SK-N-SH (cell line): ENCODE measurements around the gene DUSP16.

Experiments
- FOXJ3 ChIP-seq: sonication (generic); formaldehyde crosslinking; IDR thresholded peaks from 2 replicates; pipeline ENCODE4 v1.5.1; 2020; ENCODE audit warnings: mild to moderate bottlenecking, missing genetic modification reagents
- MXI1 ChIP-seq: IDR thresholded peaks from 2 replicates; pipeline ENCODE4 v1.6.1; 2012; ENCODE audit warnings: mild to moderate bottlenecking, low read depth, low read length, improper control_type of control experiment
- POLR2AphosphoS5 ChIP-seq: IDR thresholded peaks from 2 replicates; pipeline ENCODE4 v1.6.1; 2012; ENCODE audit warnings: low read depth, low read length
- RAD21 ChIP-seq: IDR thresholded peaks from 2 replicates; pipeline ENCODE4 v1.6.1; 2012; ENCODE audit warnings: mild to moderate bottlenecking, low read length
- RFX5 ChIP-seq: IDR thresholded peaks from 2 replicates; pipeline ENCODE4 v1.6.1; 2012; ENCODE audit warnings: mild to moderate bottlenecking, improper control_type of control experiment, low read length
- TAF1 ChIP-seq: IDR thresholded peaks from 2 replicates; pipeline ENCODE4 v1.6.1; 2012; ENCODE audit warnings: low read depth, mild to moderate bottlenecking, low read length, moderate library complexity, borderline replicate concordance
- YY1 ChIP-seq: IDR thresholded peaks from 2 replicates; pipeline ENCODE4 v1.4.0; 2012; ENCODE audit warnings: low read depth, mild to moderate bottlenecking
- TF ChIP-seq, protein P1 (sequence below): fragments of 200-600 bp; sonication (generic); IDR thresholded peaks from 2 replicates; pipeline ENCODE4 v1.6.1; 2017; ENCODE audit warnings: antibody characterized with exemption, mild to moderate bottlenecking, moderate library complexity
- TF ChIP-seq, protein P2 (sequence below): IDR thresholded peaks from 2 replicates; pipeline ENCODE4 v1.6.1; 2012; ENCODE audit warnings: mild to moderate bottlenecking, low read depth, low read length, moderate library complexity
- TF ChIP-seq, protein P3 (sequence below): fragments of 150-350 bp; IDR thresholded peaks from 2 replicates; pipeline ENCODE4 v1.6.1; 2017; ENCODE audit warnings: antibody characterized with exemption, low read length, low read depth, borderline replicate concordance
- TF ChIP-seq, protein P4 (sequence below): IDR thresholded peaks from 2 replicates; pipeline ENCODE4 v1.4.0; 2012; ENCODE audit warnings: low read depth
- TF ChIP-seq, protein P5 (sequence below): IDR thresholded peaks from 2 replicates; pipeline ENCODE4 v1.4.0; 2012; ENCODE audit warnings: low read depth, borderline replicate concordance

DNA sequence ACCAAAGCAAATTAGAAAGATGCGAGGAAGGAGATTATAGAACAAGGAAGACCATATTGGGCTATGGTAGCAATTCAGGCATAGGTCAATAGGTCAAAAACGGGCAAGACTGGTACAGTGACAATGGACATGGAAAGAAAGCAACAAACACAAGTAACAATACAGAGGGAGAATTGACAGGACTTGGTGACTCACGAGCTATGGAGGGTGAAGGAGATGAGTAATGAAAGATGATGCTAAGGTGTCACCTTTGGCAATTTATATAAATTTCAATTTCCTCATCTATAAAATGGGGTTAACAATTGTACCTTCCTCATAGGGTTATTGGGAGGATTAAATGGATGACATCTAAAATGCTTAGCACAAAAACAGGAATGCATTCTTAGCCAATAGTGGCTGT is 15.1 kb upstream of the DUSP16 start:
- TF ChIP-seq, protein P1, sequence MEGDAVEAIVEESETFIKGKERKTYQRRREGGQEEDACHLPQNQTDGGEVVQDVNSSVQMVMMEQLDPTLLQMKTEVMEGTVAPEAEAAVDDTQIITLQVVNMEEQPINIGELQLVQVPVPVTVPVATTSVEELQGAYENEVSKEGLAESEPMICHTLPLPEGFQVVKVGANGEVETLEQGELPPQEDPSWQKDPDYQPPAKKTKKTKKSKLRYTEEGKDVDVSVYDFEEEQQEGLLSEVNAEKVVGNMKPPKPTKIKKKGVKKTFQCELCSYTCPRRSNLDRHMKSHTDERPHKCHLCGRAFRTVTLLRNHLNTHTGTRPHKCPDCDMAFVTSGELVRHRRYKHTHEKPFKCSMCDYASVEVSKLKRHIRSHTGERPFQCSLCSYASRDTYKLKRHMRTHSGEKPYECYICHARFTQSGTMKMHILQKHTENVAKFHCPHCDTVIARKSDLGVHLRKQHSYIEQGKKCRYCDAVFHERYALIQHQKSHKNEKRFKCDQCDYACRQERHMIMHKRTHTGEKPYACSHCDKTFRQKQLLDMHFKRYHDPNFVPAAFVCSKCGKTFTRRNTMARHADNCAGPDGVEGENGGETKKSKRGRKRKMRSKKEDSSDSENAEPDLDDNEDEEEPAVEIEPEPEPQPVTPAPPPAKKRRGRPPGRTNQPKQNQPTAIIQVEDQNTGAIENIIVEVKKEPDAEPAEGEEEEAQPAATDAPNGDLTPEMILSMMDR: no peak
- no peak for TF ChIP-seq FOXJ3 (CRISPR knock-in tag)
- TF ChIP-seq, protein P2, sequence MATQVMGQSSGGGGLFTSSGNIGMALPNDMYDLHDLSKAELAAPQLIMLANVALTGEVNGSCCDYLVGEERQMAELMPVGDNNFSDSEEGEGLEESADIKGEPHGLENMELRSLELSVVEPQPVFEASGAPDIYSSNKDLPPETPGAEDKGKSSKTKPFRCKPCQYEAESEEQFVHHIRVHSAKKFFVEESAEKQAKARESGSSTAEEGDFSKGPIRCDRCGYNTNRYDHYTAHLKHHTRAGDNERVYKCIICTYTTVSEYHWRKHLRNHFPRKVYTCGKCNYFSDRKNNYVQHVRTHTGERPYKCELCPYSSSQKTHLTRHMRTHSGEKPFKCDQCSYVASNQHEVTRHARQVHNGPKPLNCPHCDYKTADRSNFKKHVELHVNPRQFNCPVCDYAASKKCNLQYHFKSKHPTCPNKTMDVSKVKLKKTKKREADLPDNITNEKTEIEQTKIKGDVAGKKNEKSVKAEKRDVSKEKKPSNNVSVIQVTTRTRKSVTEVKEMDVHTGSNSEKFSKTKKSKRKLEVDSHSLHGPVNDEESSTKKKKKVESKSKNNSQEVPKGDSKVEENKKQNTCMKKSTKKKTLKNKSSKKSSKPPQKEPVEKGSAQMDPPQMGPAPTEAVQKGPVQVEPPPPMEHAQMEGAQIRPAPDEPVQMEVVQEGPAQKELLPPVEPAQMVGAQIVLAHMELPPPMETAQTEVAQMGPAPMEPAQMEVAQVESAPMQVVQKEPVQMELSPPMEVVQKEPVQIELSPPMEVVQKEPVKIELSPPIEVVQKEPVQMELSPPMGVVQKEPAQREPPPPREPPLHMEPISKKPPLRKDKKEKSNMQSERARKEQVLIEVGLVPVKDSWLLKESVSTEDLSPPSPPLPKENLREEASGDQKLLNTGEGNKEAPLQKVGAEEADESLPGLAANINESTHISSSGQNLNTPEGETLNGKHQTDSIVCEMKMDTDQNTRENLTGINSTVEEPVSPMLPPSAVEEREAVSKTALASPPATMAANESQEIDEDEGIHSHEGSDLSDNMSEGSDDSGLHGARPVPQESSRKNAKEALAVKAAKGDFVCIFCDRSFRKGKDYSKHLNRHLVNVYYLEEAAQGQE: no peak
- TF ChIP-seq, protein P3, sequence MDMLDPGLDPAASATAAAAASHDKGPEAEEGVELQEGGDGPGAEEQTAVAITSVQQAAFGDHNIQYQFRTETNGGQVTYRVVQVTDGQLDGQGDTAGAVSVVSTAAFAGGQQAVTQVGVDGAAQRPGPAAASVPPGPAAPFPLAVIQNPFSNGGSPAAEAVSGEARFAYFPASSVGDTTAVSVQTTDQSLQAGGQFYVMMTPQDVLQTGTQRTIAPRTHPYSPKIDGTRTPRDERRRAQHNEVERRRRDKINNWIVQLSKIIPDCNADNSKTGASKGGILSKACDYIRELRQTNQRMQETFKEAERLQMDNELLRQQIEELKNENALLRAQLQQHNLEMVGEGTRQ: no peak
- TF ChIP-seq, protein P4, sequence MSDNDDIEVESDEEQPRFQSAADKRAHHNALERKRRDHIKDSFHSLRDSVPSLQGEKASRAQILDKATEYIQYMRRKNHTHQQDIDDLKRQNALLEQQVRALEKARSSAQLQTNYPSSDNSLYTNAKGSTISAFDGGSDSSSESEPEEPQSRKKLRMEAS: no peak
- no peak for TF ChIP-seq TAF1
- no peak for TF ChIP-seq MXI1
- TF ChIP-seq, protein P5, sequence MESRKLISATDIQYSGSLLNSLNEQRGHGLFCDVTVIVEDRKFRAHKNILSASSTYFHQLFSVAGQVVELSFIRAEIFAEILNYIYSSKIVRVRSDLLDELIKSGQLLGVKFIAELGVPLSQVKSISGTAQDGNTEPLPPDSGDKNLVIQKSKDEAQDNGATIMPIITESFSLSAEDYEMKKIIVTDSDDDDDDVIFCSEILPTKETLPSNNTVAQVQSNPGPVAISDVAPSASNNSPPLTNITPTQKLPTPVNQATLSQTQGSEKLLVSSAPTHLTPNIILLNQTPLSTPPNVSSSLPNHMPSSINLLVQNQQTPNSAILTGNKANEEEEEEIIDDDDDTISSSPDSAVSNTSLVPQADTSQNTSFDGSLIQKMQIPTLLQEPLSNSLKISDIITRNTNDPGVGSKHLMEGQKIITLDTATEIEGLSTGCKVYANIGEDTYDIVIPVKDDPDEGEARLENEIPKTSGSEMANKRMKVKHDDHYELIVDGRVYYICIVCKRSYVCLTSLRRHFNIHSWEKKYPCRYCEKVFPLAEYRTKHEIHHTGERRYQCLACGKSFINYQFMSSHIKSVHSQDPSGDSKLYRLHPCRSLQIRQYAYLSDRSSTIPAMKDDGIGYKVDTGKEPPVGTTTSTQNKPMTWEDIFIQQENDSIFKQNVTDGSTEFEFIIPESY: no peak
- TF ChIP-seq RAD21: no peak
- no peak for TF ChIP-seq POLR2AphosphoS5
- TF ChIP-seq YY1: no peak
- no peak for TF ChIP-seq RFX5
